ENCODE data around the gene SETD5. TPM values are rescaled to one million over a fixed set of nuclear protein-coding genes. Genes with fewer than 3 reads are reported as not detected.
A peak's percentile ranks its signal among the peaks of the same experiment; 100 is the strongest.

SETD5 gene
- total and polyA plus RNA-seq, 4 experiments from 2014 or later, result 8.4 to 142 (median 96.4) TPM

- no peaks in the 10 kb centered on the region for H3K27me3 ChIP-seq (ENCODE audit: insufficient read depth, low read length)
- ChIA-PET CTCF (ENCODE audit: partially characterized antibody) (interaction anchor here (1.2 to 3.4 kb wide), 5 partner anchors 9 to 62 kb away, joined by 3 to 46 read pairs (median 9); no protein-coding TSS in a partner anchor), POLR2A (ENCODE audit: partially characterized antibody) (interaction anchor here (0.7 to 5.9 kb wide), 11 partner anchors 8 to 959 kb away, joined by 3 to 158 read pairs (median 13); partner anchors contain the start of genes BRPF1, MTMR14, RAD18 and SEC13)
- H3K4me3 ChIP-seq (ENCODE audit: low read length in 2 of 2), result no peak overlapping the region
- H3K4me1 ChIP-seq (ENCODE audit: insufficient read depth, low read length), result peaks cover 22% of the 10 kb centered on the region
- H3K4me3 Mint-ChIP-seq, result peak overlapping the region in 4 of 8 donors; percentile 25 to 38 (median 28)
- H3K36me3 ChIP-seq (ENCODE audit: insufficient read depth, low read length), result peaks cover 11% of the 10 kb centered on the region
- intact Hi-C loops (cut with micrococcal nuclease), result loop anchor here (1.0 kb wide), 1 partner anchor 369 kb away; the partner anchor contains the start of gene BRPF1
- peaks cover 7 to 38% (median 17%) of the 10 kb centered on the region in 4 donors for H3K4me1 Mint-ChIP-seq
- peak overlapping the region; percentile 91 for H3K27ac ChIP-seq (ENCODE audit: low read depth, low read length)
- no peak for DNase-seq
- H3K27me3 Mint-ChIP-seq, result no peaks in the 10 kb centered on the region
- no peaks in the 10 kb centered on the region for H3K9me3 Mint-ChIP-seq
- H3K27ac Mint-ChIP-seq, result peak overlapping the region in 4 of 7 donors; percentile 2 to 99 (median 36)
- H3K36me3 Mint-ChIP-seq, result peaks cover 5 to 28% of the 10 kb centered on the region in 2 donors
- no peaks in the 10 kb centered on the region for H3K9me3 ChIP-seq (ENCODE audit: control insufficient read depth in 1 of 2, low read length in 2 of 2)
These were observed 35.6 kb upstream of the SETD5 start for GRCh38 chr3:9361691-9362388.

GRCh38 chr3:9362731-9363530, 34.5 kb upstream of the SETD5 start, which contains the start of gene THUMPD3:
TSS of gene THUMPD3 (plus strand) at chr3:9363054. CDS start at chr3:9365069, 2,015 bp downstream.
- peak within 1 kb of the TSS; percentile 95 to 99 (median 98) for H3K27ac Mint-ChIP-seq
- H3K4me1 Mint-ChIP-seq, result peaks cover 7 to 38% (median 17%) of the 10 kb centered on the region in 4 donors
- Histone ChIP-seq H3K27ac (ENCODE audit: low read depth, low read length) (peak within 1 kb of the TSS; percentile 91), H3K4me1 (ENCODE audit: insufficient read depth, low read length) (peaks cover 22% of the 10 kb centered on the region), H3K27me3 (ENCODE audit: insufficient read depth, low read length) (no peaks in the 10 kb centered on the region), H3K36me3 (ENCODE audit: insufficient read depth, low read length) (peaks cover 19% of the 10 kb centered on the region), H3K4me3 (ENCODE audit: low read length in 2 of 2) (peak within 1 kb of the TSS; percentile 92 to 96), H3K9me3 (ENCODE audit: control insufficient read depth in 1 of 2, low read length in 2 of 2) (no peaks in the 10 kb centered on the region)
- H3K4me3 Mint-ChIP-seq, result peak within 1 kb of the TSS; percentile 95 to 99 (median 98)
- ChIA-PET CTCF (ENCODE audit: partially characterized antibody) (interaction anchor here (0.9 to 3.4 kb wide), 8 partner anchors 10 to 61 kb away, joined by 3 to 46 read pairs (median 5); no protein-coding TSS in a partner anchor), POLR2A (ENCODE audit: partially characterized antibody) (interaction anchor here (0.7 to 5.9 kb wide), 17 partner anchors 9 to 958 kb away, joined by 3 to 158 read pairs (median 7); partner anchors contain the start of genes ARPC4, BRPF1, MTMR14 and RAD18)
- intact Hi-C loops (cut with micrococcal nuclease), result loop anchor here (1.0 kb wide), 3 partner anchors 33 to 368 kb away; partner anchors contain the start of genes BRPF1 and MTMR14
- DNase-seq, result peak; percentile 82 to 91 (median 85)
- H3K36me3 Mint-ChIP-seq, result peaks cover 5 to 31% of the 10 kb centered on the region in 2 donors
- H3K9me3 Mint-ChIP-seq, result no peaks in the 10 kb centered on the region
- H3K27me3 Mint-ChIP-seq, result no peaks in the 10 kb centered on the region

- no peaks in the 10 kb centered on the region for H3K27me3 Mint-ChIP-seq
- DNase-seq, result no peak
- H3K9me3 Mint-ChIP-seq, result no peaks in the 10 kb centered on the region
- H3K4me1 Mint-ChIP-seq, result peaks cover 19 to 35% (median 25%) of the 10 kb centered on the region in 4 donors
- intact Hi-C loops (cut with micrococcal nuclease), result no loop called here
- H3K27ac Mint-ChIP-seq, result peak overlapping the region in 1 of 7 donors; percentile 22
- Histone ChIP-seq H3K36me3 (ENCODE audit: insufficient read depth, low read length) (peaks cover 41% of the 10 kb centered on the region), H3K4me3 (ENCODE audit: low read length in 2 of 2) (no peak overlapping the region), H3K27ac (ENCODE audit: low read depth, low read length) (no peak overlapping the region), H3K27me3 (ENCODE audit: insufficient read depth, low read length) (no peaks in the 10 kb centered on the region), H3K4me1 (ENCODE audit: insufficient read depth, low read length) (peaks cover 20% of the 10 kb centered on the region), H3K9me3 (ENCODE audit: control insufficient read depth in 1 of 2, low read length in 2 of 2) (no peaks in the 10 kb centered on the region)
- peaks cover 30 to 71% of the 10 kb centered on the region in 2 donors for H3K36me3 Mint-ChIP-seq
- POLR2A ChIA-PET (ENCODE audit: partially characterized antibody), result interaction anchor here (2.8 kb wide), 1 partner anchor 27 kb away, joined by 8 read pairs; the partner anchor contains the start of gene SETD5
- CTCF ChIA-PET (ENCODE audit: partially characterized antibody), result interaction anchor here (0.6 kb wide), 1 partner anchor 14 kb away, joined by 3 read pairs; no protein-coding TSS in a partner anchor
- H3K4me3 Mint-ChIP-seq, result no peak overlapping the region
These were observed 27.9 kb upstream of the SETD5 start for GRCh38 chr3:9369508-9369907.

GRCh38 chr3:9373465-9373864, 23.9 kb upstream of the SETD5 start:
- Mint-ChIP-seq H3K27ac (peak overlapping the region in 4 of 7 donors; percentile 3 to 65 (median 30)), H3K9me3 (no peaks in the 10 kb centered on the region), H3K4me1 (peaks cover 26 to 41% (median 31%) of the 10 kb centered on the region in 4 donors), H3K27me3 (no peaks in the 10 kb centered on the region), H3K36me3 (peaks cover 61 to 82% of the 10 kb centered on the region in 2 donors), H3K4me3 (no peak overlapping the region)
- Histone ChIP-seq H3K4me1 (ENCODE audit: insufficient read depth, low read length) (peaks cover 10% of the 10 kb centered on the region), H3K36me3 (ENCODE audit: insufficient read depth, low read length) (peaks cover 57% of the 10 kb centered on the region), H3K27ac (ENCODE audit: low read depth, low read length) (no peak overlapping the region), H3K4me3 (ENCODE audit: low read length in 2 of 2) (no peak overlapping the region), H3K27me3 (ENCODE audit: insufficient read depth, low read length) (no peaks in the 10 kb centered on the region), H3K9me3 (ENCODE audit: control insufficient read depth in 1 of 2, low read length in 2 of 2) (no peaks in the 10 kb centered on the region)
- DNase-seq, result no peak
- CTCF ChIA-PET (ENCODE audit: partially characterized antibody), result interaction anchor here (1.0 to 2.3 kb wide), 3 partner anchors 10 to 21 kb away, joined by 3 to 11 read pairs (median 3); partner anchors contain the start of gene THUMPD3
- intact Hi-C loops (cut with micrococcal nuclease), result no loop called here
- POLR2A ChIA-PET (ENCODE audit: partially characterized antibody), result interaction anchor here (1.5 to 2.2 kb wide), 2 partner anchors 10 to 23 kb away, joined by 8 to 15 read pairs; partner anchors contain the start of gene THUMPD3

- peak overlapping the region in 3 of 7 donors; percentile 1 to 7 (median 4) for H3K27ac Mint-ChIP-seq
- POLR2A ChIA-PET (ENCODE audit: partially characterized antibody), result interaction anchor here (1.2 to 4.3 kb wide), 2 partner anchors 15 to 19 kb away, joined by 5 to 18 read pairs; partner anchors contain the start of gene THUMPD3
- Histone ChIP-seq H3K4me1 (ENCODE audit: insufficient read depth, low read length) (peaks cover 10% of the 10 kb centered on the region), H3K9me3 (ENCODE audit: control insufficient read depth in 1 of 2, low read length in 2 of 2) (no peaks in the 10 kb centered on the region), H3K36me3 (ENCODE audit: insufficient read depth, low read length) (peaks cover 62% of the 10 kb centered on the region), H3K27me3 (ENCODE audit: insufficient read depth, low read length) (no peaks in the 10 kb centered on the region), H3K27ac (ENCODE audit: low read depth, low read length) (no peak overlapping the region), H3K4me3 (ENCODE audit: low read length in 2 of 2) (no peak overlapping the region)
- H3K27me3 Mint-ChIP-seq, result no peaks in the 10 kb centered on the region
- no peak for DNase-seq
- CTCF ChIA-PET (ENCODE audit: partially characterized antibody), result interaction anchor here (1.1 to 1.9 kb wide), 4 partner anchors 18 to 25 kb away, joined by 3 to 6 read pairs (median 4); no protein-coding TSS in a partner anchor
- intact Hi-C loops (cut with micrococcal nuclease), result no loop called here
- peaks cover 20 to 36% (median 25%) of the 10 kb centered on the region in 4 donors for H3K4me1 Mint-ChIP-seq
- no peak overlapping the region for H3K4me3 Mint-ChIP-seq
- no peaks in the 10 kb centered on the region for H3K9me3 Mint-ChIP-seq
- peaks cover 55 to 75% of the 10 kb centered on the region in 2 donors for H3K36me3 Mint-ChIP-seq
These were observed 19.4 kb upstream of the SETD5 start for GRCh38 chr3:9377981-9378380.

GRCh38 chr3:9379327-9379726, 18.1 kb upstream of the SETD5 start:
- DNase-seq, result no peak
- H3K27me3 ChIP-seq (ENCODE audit: insufficient read depth, low read length), result no peaks in the 10 kb centered on the region
- intact Hi-C loops (cut with micrococcal nuclease), result no loop called here
- H3K4me1 ChIP-seq (ENCODE audit: insufficient read depth, low read length), result no peaks in the 10 kb centered on the region
- peaks cover 13 to 27% (median 17%) of the 10 kb centered on the region in 4 donors for H3K4me1 Mint-ChIP-seq
- no peak overlapping the region for H3K27ac ChIP-seq (ENCODE audit: low read depth, low read length)
- peaks cover 71% of the 10 kb centered on the region for H3K36me3 ChIP-seq (ENCODE audit: insufficient read depth, low read length)
- H3K4me3 Mint-ChIP-seq, result no peak overlapping the region
- H3K36me3 Mint-ChIP-seq, result peaks cover 55 to 77% of the 10 kb centered on the region in 2 donors
- H3K4me3 ChIP-seq (ENCODE audit: low read length in 2 of 2), result no peak overlapping the region
- H3K27me3 Mint-ChIP-seq, result no peaks in the 10 kb centered on the region
- H3K9me3 Mint-ChIP-seq, result no peaks in the 10 kb centered on the region
- H3K27ac Mint-ChIP-seq, result peak overlapping the region in 4 of 7 donors; percentile 25 to 78 (median 54)
- POLR2A ChIA-PET (ENCODE audit: partially characterized antibody), result interaction anchor here (1.4 to 2.0 kb wide), 2 partner anchors 16 to 17 kb away, joined by 5 to 14 read pairs; partner anchors contain the start of gene THUMPD3
- no peaks in the 10 kb centered on the region for H3K9me3 ChIP-seq (ENCODE audit: control insufficient read depth in 1 of 2, low read length in 2 of 2)
- CTCF ChIA-PET (ENCODE audit: partially characterized antibody), result no interaction called here
